K562 (cell line): ENCODE data around the gene PRKAR2B. TPM values are rescaled to one million over a fixed set of nuclear protein-coding genes. Genes with fewer than 3 reads are reported as not detected.

ENCODE experiments used
- ARID3A ChIP-seq: IDR thresholded peaks from 2 replicates; pipeline ENCODE4 v1.6.1; 2012; ENCODE audit warnings: low read depth, low read length, improper control_type of control experiment, borderline replicate concordance
- CCAR2 ChIP-seq: fragments of 200-400 bp; formaldehyde crosslinking; IDR thresholded peaks from 2 replicates; pipeline ENCODE4 v1.6.1; 2017; ENCODE audit warnings: mild to moderate bottlenecking, low read depth, low read length
- CCNT2 ChIP-seq: IDR thresholded peaks from 2 replicates; pipeline ENCODE4 v1.6.1; 2011; ENCODE audit warnings: borderline replicate concordance, low read depth, mild to moderate bottlenecking, moderate library complexity, mixed read lengths, low read length; ENCODE audit not compliant: insufficient read length; ENCODE audit errors: extremely low read depth
- ELK1 ChIP-seq: sonication (generic); formaldehyde crosslinking; IDR thresholded peaks from 2 replicates; pipeline ENCODE4 v1.8.1; 2022; ENCODE audit warnings: missing genetic modification reagents
- EP400 ChIP-seq: fragments of 450-650 bp; IDR thresholded peaks from 2 replicates; pipeline ENCODE4 v1.6.1; 2017; ENCODE audit warnings: antibody characterized with exemption, mild to moderate bottlenecking, moderate library complexity
- ETV6 ChIP-seq, 3 experiments: fragments of 150-350 bp in 1 of 3; sonication (generic) in 1 of 3; formaldehyde crosslinking in 1 of 3; IDR thresholded peaks; 2 replicates each; pipeline versions ENCODE4 v1.6.1 to v1.8.0; 2014 to 2022; ENCODE audit warnings: borderline replicate concordance in 2 of 3, low read depth in 2 of 3, antibody characterized with exemption in 1 of 3, low read length in 1 of 3, mild to moderate bottlenecking in 1 of 3, missing genetic modification reagents in 1 of 3
- HLTF ChIP-seq: fragments of 450-650 bp; IDR thresholded peaks from 2 replicates; pipeline ENCODE4 v1.6.1; 2016
- IRF1 ChIP-seq: sonication (generic); formaldehyde crosslinking; IDR thresholded peaks from 2 replicates; pipeline ENCODE4 v1.8.0; 2022; ENCODE audit warnings: missing genetic modification reagents, mild to moderate bottlenecking, borderline replicate concordance
- MBD1 ChIP-seq: fragments of 250-450 bp; sonication (Bioruptor Pico); IDR thresholded peaks from 2 replicates; pipeline ENCODE4 v1.8.0; 2022; ENCODE audit warnings: inconsistent platforms
- NR0B1 ChIP-seq: fragments of 450-650 bp; IDR thresholded peaks from one replicate; pipeline ENCODE4 v1.6.1; 2018; ENCODE audit warnings: mild to moderate bottlenecking, moderate library complexity; ENCODE audit not compliant: partially characterized antibody
- OTX1 ChIP-seq: fragments of 450-650 bp; formaldehyde crosslinking; IDR thresholded peaks from 2 replicates; pipeline ENCODE4 v1.4.0; 2022; ENCODE audit warnings: mild to moderate bottlenecking
- PML ChIP-seq: IDR thresholded peaks from 2 replicates; pipeline ENCODE4 v1.6.1; 2012; ENCODE audit warnings: low read length, inconsistent platforms
- POU5F1 ChIP-seq: fragments of 150-350 bp; IDR thresholded peaks from 2 replicates; pipeline ENCODE4 v1.6.1; 2014; ENCODE audit warnings: borderline replicate concordance, low read length, low read depth, mild to moderate bottlenecking; ENCODE audit not compliant: partially characterized antibody
- RCOR1 ChIP-seq, 2 experiments: IDR thresholded peaks; 2 replicates each; pipeline ENCODE4 v1.6.1; 2012; ENCODE audit warnings: low read depth in 2 of 2, low read length in 2 of 2, borderline replicate concordance in 1 of 2, improper control_type of control experiment in 1 of 2
- XRCC4 ChIP-seq: IDR thresholded peaks from one replicate; pipeline ENCODE4 v1.6.1; 2011; ENCODE audit not compliant: insufficient read depth, insufficient read length; ENCODE audit errors: extremely low read depth
- ZNF280A ChIP-seq: fragments of 450-650 bp; IDR thresholded peaks from 2 replicates; pipeline ENCODE4 v1.6.1; 2018; ENCODE audit warnings: mild to moderate bottlenecking, low read depth; ENCODE audit not compliant: partially characterized antibody
- ZNF324 ChIP-seq: fragments of 250-450 bp; sonication (Bioruptor Pico); IDR thresholded peaks from 2 replicates; pipeline ENCODE4 v1.4.0; 2020; ENCODE audit warnings: mild to moderate bottlenecking
- ZZZ3 ChIP-seq: fragments of 450-650 bp; IDR thresholded peaks from 2 replicates; pipeline ENCODE4 v1.6.1; 2016; ENCODE audit warnings: antibody characterized with exemption, mild to moderate bottlenecking, moderate library complexity
- polyA plus RNA-seq, 8 experiments: library from polyadenylated mRNA; depleted of rRNA in 4 of 8; stranded (reverse) in 5 of 8; unstranded in 3 of 8; fragments of >200 nt; fragmentation: Nextera tagmentation in 2 of 8; fragmentation: Illumina TruSeq in 1 of 8; extraction: Ambion mirVana in 2 of 8; extraction: Trizol in 1 of 8; gene quantifications; 2 replicates each; pipeline versions ENCODE4 v1.2.1 to v1.2.3, GENCODE V29; 2011 to 2014; ENCODE audit warnings: inconsistent platforms in 1 of 8, missing spikeins in 1 of 8
- total RNA-seq, 7 experiments: library from RNA; depleted of rRNA in 6 of 7; stranded (reverse); fragments of >200 nt in 6 of 7; fragmentation: Illumina TruSeq in 2 of 7; extraction: Trizol in 2 of 7; gene quantifications; 2 replicates each; pipeline versions ENCODE4 v1.2.1 to v1.2.3, GENCODE V29; 2011 to 2021; ENCODE audit warnings: low replicate concordance in 1 of 7

PRKAR2B gene
- total and polyA plus RNA-seq, 9 of the 15 experiments (the other 6 are each of a cell fraction or from before 2014, with no cell fraction given) = 59.0 to 173 (median 129) TPM

- TF ChIP-seq ZNF324 (no peak), MBD1 (peak; percentile 62; the same call in 1 of the 2 replicates), RCOR1 (IDR thresholded peaks at IDR 0.05; ENCODE audit: borderline replicate concordance in 1 of 2, low read depth in 2 of 2, low read length in 2 of 2) (no peak), PML (no peak), ZZZ3 (no peak), ZNF280A (no peak), ETV6 (IDR thresholded peaks at IDR 0.05; ENCODE audit: borderline replicate concordance in 1 of 2, low read depth in 2 of 2, low read length in 1 of 2) (no peak), ETV6 (CRISPR knock-in tag; IDR thresholded peaks at IDR 0.05; ENCODE audit: borderline replicate concordance) (no peak), ARID3A (peak; percentile 85; the same call in 1 of the 2 replicates), OTX1 (CRISPR knock-in tag) (no peak), ELK1 (CRISPR knock-in tag) (no peak), CCNT2 (no peak), EP400 (peak; percentile 40), HLTF (0 out of 2 replicates have a peak, but pooled peaks have one; percentile 30), NR0B1 (no peak), CCAR2 (no peak), POU5F1 (no peak), XRCC4 (no peak), IRF1 (CRISPR knock-in tag) (no peak)
Measured at GRCh38 chr7:107150375-107151073, 106.0 kb downstream of the PRKAR2B start (continued).
